Measurements from ENCODE around the gene TMPRSS5. TPM values are rescaled to one million over a fixed set of nuclear protein-coding genes. Genes with fewer than 3 reads are reported as not detected.
A peak's percentile ranks its signal among the peaks of the same experiment; 100 is the strongest.
"Not testable (repeated sequence)": the region's sequence is repeated elsewhere in the genome, so short reads cannot be mapped to it uniquely, and the experiment has no call there.

TMPRSS5 gene
- total RNA-seq, 2 donors from 2014 or later, result 0.89 to 1.2 TPM

DNA sequence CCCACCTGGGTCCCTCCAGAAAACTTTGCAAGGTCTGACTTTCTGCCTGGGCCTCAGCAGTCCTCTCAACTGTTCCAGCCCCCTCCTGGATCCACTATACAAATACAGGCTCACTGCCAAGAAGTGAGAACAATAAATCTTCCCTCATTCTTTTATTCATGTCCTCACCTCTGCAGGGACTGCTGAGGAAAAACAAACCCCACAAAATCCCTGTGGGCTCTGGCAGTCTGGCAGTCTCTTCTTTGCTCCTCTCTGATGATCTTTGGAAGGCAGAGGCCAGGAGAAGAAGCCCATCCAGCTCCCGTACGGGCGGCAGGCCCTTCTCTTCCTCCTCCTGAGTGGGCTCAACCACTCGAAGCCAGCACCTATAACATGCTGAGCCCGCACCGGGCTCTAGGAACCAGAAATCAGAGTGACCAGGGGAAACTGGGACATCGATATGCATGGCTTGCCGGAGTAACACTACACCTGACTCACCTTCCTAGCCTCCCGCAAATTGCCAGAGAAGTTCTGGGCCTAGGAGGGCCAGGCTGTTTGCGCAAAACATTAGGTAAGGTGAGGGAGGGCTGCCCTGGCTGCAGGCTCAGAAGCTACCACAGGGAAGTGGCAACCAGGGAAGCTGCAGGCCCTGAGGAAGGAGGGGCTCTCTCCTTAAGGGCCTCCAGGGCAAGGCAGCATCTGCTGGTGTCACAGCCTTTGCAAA, 24.2 kb downstream of the TMPRSS5 start:
- H3K36me3 Mint-ChIP-seq, result no peaks in the 10 kb centered on the region
- DNase-seq (ENCODE audit: low spot score in 2 of 2), result no peak
- no peaks in the 10 kb centered on the region for H3K9me3 Mint-ChIP-seq
- no peak overlapping the region for H3K27ac Mint-ChIP-seq
- ATAC-seq, result no peak

DNA sequence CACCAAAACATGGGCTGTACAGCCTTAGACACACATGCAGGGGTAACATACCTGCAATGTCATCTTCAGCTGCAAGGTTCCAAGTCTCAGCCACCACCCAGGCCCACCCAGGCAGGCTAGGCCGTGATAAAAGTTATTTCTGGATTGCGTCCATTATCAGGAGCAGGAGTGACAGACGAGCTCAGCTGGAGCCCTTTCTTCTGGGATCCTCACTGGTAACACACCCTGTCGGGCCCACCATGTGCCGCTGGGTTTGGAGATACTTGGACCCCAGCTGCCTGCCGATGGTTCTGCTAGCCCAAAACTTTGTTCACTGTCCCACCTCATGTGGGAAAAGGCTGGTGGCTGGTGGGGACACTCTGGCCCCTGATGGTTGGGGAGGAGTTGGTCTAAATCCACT, 24.8 kb downstream of the TMPRSS5 start:
- no peaks in the 10 kb centered on the region for H3K36me3 Mint-ChIP-seq
- DNase-seq (ENCODE audit: low spot score in 2 of 2) (no peak), ATAC-seq (no peak)
- no peaks in the 10 kb centered on the region for H3K9me3 Mint-ChIP-seq
- no peak overlapping the region for H3K27ac Mint-ChIP-seq

DNA sequence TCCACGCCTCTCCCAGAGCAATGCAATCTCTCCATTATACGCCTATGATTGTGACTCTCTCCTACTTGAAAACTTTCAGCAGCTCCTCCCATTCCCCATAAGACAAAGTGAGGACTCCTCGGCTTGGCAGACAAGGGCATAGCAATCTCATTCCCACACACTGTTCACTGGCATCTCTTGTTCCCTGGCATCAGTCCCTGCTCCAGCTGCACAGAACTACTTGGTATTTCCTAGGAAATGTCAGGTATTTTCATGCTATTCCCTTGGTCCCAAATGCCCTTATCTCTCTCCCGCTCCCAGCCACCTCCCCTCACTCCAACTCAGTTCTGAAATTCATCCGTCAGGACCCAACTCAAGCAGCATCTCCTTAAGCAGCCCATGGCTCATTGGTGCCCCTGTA, 28.4 kb downstream of the TMPRSS5 start:
- no peaks in the 10 kb centered on the region for H3K9me3 Mint-ChIP-seq
- no peak overlapping the region for H3K27ac Mint-ChIP-seq
- no peaks in the 10 kb centered on the region for H3K36me3 Mint-ChIP-seq
- DNase-seq (ENCODE audit: low spot score in 2 of 2) (no peak), ATAC-seq (no peak)

DNA sequence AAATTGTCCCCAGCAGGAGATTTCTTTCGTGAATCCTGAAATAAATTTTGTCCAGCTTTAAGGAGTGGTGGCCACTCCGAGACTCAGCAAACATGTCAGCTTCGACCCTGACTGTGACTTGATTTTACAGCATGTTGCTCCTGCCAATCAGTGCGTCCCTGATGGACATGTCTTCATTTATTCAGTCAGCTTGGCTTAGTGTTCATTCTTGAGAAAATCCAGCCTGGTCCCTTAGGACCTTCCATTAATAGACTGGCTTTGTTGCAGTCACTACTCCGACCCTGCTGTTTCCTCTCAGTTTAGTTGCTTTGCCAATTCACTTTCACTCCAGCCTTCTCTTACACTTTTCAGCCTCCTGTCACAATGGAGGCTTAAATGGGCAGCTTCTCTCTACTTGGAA, 30.5 kb downstream of the TMPRSS5 start:
- Mint-ChIP-seq H3K36me3 (no peaks in the 10 kb centered on the region), H3K27ac (no peak overlapping the region), H3K9me3 (no peaks in the 10 kb centered on the region)
- DNase-seq (ENCODE audit: low spot score in 2 of 2) (no peak), ATAC-seq (no peak)

DNA sequence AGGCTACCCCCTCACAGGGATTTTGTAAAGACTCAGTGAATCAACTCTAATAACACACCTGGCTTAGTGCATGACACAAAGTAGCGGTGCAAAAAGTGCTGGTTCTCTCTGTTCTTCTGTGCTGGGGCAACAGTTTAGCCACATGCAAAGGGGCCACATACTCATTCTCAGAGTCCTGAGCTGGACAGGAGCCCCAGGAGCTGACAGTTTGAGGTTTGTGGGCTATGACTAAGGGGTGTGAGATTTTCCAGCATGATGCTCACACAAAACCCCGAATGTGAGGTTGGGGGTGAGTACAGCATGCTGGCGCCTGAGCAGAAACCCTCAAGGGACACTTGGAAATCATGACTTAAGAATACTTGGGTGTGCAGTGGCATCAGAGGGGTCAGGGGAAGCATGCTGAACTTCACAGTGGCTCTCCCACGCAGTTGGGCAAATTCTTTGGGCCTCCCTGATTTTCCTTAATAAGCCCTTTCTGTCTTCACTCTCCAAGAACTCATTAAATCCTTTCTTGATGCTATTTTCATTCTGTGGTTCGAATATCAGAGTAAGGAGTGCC, 31.0 kb downstream of the TMPRSS5 start:
- ATAC-seq (peak; percentile 93 to 94), DNase-seq (ENCODE audit: low spot score in 2 of 2) (peak; percentile 28 to 67)
- H3K27ac Mint-ChIP-seq, result no peak overlapping the region
- no peaks in the 10 kb centered on the region for H3K9me3 Mint-ChIP-seq
- H3K36me3 Mint-ChIP-seq, result no peaks in the 10 kb centered on the region

DNA sequence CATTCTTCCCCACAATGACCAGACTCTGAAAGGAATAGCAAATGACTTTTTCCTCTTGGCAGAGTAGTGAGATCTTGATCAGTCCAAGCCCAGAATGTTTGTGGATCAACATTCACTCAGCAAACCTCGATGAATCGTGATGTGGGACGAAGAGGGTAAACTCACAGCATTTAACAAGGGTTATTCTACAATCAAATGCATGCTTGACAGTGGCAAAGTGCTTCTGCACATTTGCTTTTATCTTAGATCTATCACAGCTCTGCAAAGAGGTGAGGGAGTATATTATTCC, 31.8 kb downstream of the TMPRSS5 start:
- ATAC-seq, result no peak
- H3K36me3 Mint-ChIP-seq, result no peaks in the 10 kb centered on the region
- no peak for DNase-seq (ENCODE audit: low spot score in 2 of 2)
- H3K27ac Mint-ChIP-seq, result no peak overlapping the region
- no peaks in the 10 kb centered on the region for H3K9me3 Mint-ChIP-seq

DNA sequence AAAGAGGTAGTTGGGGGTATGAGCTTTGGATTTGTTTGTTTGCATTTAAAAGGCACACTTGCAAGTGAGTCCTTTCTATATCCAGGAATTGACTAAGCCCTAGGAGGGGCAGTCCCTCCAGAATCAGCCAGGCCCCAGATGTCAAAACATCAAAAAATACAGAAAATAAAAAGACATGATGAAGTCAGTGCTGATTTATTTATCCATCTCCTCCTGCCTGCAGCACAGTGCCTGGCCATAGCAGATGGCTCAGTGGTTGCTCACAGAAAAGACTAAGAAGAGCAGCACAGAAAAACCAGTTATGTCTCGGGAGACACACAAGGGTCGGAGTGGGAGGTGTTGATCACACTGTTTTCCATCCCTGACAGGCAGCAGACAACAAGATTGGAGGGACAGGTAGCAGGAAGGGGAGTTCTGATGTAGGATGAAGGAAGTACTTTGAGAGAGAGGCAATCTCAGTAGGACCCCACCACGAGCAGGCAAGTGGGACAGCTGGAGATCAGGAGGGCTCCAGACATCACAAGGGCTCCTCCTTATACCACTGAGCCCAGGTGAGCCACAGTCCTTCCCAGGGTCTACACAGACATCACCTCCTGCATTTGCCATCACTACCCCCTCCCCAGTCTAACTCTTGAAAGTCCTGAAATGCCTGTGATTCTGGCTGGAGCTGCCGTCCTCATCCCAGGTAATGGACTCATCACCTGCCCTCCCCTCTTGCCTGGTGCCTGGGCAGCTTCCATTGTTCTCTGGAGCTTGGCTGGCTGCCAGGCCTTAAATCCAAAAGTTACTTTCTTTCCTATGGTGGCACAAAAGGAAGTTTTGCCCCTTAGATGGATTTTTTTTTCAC, 32.3 kb downstream of the TMPRSS5 start:
- no peaks in the 10 kb centered on the region for H3K36me3 Mint-ChIP-seq
- DNase-seq (ENCODE audit: low spot score in 2 of 2) (no peak), ATAC-seq (peak in 1 of 2 donors; percentile 46)
- H3K27ac Mint-ChIP-seq, result no peak overlapping the region
- H3K9me3 Mint-ChIP-seq, result no peaks in the 10 kb centered on the region

DNA sequence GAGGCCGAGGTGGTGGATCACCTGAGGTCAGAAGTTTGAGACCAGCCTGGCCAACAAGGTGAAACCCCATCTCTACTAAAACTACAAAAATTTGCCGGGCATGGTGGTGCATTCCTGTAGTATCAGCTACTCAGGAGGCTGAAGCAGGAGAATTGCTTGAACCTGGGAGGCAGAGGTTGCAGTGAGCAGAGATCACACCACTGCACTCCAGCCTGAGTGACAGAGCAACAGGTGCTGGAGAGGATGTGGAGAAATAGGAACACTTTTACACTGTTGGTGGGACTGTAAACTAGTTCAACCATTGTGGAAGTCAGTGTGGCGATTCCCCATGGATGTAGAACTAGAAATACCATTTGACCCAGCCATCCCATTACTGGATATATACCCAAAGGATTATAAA, 34.2 kb downstream of the TMPRSS5 start:
- H3K36me3 Mint-ChIP-seq; H3K27ac Mint-ChIP-seq; DNase-seq (ENCODE audit: low spot score in 2 of 2); ATAC-seq; H3K9me3 Mint-ChIP-seq: not testable (repeated sequence)

DNA sequence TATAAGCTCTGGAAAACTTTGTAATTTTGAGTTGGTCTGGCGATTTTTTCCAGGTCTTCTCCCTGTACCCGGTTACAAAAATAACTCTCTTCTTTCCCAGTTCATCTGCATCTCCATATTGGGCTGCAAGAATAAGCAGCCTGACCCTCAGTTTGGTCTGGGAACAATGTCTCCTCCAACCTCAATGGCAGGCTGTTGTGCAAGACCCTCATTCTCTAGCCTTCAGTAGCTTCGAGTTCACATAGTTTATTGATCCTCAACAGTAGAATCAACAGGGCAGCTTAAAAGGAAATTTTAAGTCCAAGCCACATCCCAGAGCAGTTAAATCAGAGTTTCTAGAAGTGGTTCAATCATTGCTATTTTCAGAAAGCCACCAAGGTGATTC, 35.3 kb downstream of the TMPRSS5 start:
- Mint-ChIP-seq H3K27ac (no peak overlapping the region), H3K9me3 (peaks cover 7 to 15% of the 10 kb centered on the region in 2 donors), H3K36me3 (peaks cover 5 to 9% of the 10 kb centered on the region in 2 donors)
- ATAC-seq (no peak), DNase-seq (ENCODE audit: low spot score in 2 of 2) (no peak)

DNA sequence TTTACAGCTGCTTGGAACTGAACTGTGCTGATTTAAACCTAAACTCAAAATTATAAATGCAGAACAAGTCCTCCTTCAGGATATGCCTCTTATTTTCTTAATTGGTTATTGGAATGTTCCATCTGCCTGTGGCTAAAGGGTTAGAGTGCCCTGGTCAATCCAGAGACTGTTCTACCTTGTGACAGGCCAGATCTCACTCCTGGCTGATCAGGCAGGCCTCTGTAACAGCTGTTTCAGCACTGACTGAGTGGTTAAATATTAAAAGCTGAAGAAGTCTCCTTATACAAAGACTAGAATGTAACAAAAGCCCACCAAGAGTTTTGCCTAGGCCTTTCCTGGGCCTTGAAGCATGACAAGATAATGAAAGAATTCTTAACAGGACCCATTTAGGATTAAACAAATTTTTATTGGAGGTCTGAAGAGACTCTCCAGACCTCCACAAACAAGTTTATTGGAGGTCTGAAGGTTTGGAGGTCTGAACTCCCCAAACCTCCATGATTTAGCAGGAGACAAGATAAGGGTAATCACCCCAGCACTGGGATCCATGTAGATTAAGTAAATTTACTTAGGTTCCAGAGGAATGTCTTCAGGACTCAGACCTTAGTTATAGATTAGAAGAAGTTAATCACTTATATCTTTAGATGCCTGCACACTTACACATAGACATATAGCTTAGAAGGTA, 35.8 kb downstream of the TMPRSS5 start:
- DNase-seq (ENCODE audit: low spot score in 2 of 2) (no peak), ATAC-seq (no peak)
- peaks cover 7 to 15% of the 10 kb centered on the region in 2 donors for H3K9me3 Mint-ChIP-seq
- H3K27ac Mint-ChIP-seq, result no peak overlapping the region
- H3K36me3 Mint-ChIP-seq, result peaks cover 5 to 9% of the 10 kb centered on the region in 2 donors

DNA sequence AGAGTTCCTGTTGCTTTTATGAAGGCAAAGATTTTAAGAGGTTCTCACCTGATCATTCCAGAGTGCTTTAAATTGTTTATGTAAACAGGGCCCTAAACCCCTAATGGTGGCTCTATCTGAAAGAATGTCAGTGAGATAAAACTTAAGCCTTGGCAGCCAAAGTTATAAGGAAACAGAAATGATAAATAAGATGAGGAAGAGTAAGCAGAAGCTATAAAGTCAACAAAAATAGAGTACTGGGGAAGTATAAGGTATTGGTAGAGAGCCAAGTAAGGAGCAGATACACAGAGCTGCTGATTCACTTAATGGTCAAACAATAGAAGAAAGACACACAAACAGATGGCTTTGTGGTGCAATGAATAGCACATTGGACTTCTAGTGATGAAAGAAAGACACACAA, 37.9 kb downstream of the TMPRSS5 start:
- Mint-ChIP-seq H3K9me3 (peaks cover 7 to 21% of the 10 kb centered on the region in 2 donors), H3K36me3 (peaks cover 5 to 9% of the 10 kb centered on the region in 2 donors), H3K27ac (no peak overlapping the region)
- ATAC-seq (no peak), DNase-seq (ENCODE audit: low spot score in 2 of 2) (no peak)

DNA sequence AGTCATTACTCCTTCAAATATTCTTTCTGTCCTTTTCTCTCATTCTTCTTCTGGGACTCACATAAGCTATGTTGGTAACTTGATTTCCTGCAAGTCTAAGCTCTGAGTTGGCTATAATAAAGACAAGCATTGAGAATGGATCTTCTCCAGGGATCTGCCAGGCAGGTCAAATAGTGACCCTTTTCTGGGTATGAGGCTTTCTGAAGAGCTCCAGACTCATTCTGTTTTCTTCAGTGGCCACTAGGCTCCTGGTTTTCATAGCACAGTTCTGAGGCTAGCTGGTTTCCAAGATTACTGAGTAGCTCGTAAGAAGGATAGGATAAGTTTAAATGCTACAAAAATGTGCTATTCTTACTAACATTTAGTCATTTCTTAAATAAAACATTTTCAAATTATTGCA, 38.3 kb downstream of the TMPRSS5 start:
- H3K9me3 Mint-ChIP-seq, result peaks cover 7 to 21% of the 10 kb centered on the region in 2 donors
- no peak overlapping the region for H3K27ac Mint-ChIP-seq
- DNase-seq (ENCODE audit: low spot score in 2 of 2) (no peak), ATAC-seq (no peak)
- peaks cover 5 to 9% of the 10 kb centered on the region in 2 donors for H3K36me3 Mint-ChIP-seq

DNA sequence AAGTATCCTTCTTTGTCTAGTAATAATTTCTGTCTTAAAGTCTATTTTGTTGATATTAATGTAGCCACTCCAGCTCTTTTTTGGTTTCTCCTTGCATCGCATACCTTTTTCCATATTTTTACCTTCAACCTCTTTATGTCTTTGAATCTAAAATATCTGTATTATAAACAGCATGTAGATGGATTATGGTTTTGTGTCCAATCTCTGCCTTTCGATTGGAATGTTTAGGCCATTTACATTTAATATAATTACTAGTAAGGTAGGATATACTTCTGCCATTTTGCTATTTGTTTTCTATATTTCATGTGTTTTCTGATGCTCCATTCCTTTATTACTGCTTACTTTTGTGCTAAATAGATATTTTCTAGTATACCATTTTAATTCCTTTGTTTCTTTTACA, 39.5 kb downstream of the TMPRSS5 start:
- Mint-ChIP-seq H3K27ac (no peak overlapping the region), H3K36me3 (peaks cover 5 to 9% of the 10 kb centered on the region in 2 donors), H3K9me3 (peaks cover 7 to 21% of the 10 kb centered on the region in 2 donors)
- no peak for DNase-seq (ENCODE audit: low spot score in 2 of 2)
- no peak for ATAC-seq

DNA sequence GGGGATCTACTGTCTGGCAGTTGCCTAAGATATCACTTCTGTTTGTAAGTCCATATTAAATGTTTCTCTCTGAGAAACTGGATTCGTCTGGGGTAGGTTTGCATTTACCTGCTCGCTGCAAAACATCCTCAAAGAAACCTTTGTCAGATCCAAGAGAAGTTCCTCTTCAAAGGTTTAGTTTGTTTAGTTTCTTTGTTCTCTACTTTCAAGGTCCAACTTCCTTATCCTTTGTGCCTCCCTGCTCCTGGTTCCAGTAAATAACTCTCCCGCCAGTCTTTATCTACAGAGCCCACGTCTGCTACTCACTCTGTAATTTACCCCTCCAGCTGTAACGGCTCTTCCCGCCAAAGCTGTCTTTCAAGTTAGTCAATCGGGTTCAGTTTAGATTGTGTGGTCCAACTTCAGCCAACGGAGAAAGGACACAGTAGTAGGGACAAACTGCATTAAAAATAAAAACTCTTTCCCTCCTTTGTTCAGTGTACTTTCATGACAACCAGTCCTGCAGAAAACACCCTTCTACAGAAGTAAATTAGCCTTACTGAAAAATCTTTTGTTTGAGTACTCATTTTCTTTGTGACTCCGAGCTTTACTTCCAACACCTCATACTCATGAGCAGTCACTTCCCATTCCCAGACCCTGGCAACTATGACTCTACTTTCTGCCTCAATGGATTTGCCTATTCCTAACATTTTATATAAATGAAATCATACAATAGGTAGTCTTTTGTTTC, 41.0 kb downstream of the TMPRSS5 start:
- H3K9me3 Mint-ChIP-seq, result peaks cover 7 to 21% of the 10 kb centered on the region in 2 donors
- no peak overlapping the region for H3K27ac Mint-ChIP-seq
- DNase-seq (ENCODE audit: low spot score in 2 of 2), result no peak
- ATAC-seq, result no peak
- H3K36me3 Mint-ChIP-seq, result peaks cover 5 to 9% of the 10 kb centered on the region in 2 donors

DNA sequence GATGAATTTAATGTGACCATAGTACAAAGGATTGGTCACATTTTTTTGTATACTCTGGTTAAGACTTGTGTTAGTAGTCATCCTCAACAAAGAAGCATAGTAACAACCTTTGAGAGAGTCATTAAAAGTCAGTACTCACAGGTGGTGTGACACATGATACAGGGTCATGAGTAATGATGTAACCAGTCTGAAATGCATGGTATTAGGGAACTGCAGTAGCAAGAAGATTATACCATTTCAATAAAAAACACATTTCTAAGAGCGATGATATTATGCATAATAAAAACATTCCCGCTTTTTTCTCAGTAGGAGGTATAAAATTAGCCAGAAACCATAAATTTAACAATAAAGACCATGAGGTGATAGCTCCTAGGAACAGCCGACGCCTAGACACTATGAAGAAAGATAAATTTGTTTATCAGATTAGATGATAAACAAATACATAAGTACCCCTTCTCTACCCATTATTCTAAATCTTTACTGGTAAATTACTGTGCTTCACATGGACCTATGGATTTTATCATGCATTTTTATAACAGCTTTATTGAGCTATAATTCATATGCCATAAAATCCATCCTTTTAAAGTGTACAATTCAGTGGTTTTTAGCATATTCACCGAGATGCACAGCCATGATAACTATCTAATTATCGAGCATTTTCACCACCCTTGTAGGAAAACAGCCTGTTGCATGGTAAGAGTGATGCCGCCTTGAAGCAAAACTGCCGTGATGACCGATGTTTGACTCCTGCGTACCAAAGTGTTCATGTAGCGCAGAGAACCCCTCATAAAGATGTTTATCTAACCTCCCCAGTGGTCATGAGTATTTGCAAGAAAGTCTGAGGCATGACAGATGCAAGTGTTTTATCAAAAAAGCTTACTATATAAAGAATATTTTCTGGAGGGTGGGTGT, 41.8 kb downstream of the TMPRSS5 start:
- H3K9me3 Mint-ChIP-seq, result peaks cover 7 to 21% of the 10 kb centered on the region in 2 donors

DNA sequence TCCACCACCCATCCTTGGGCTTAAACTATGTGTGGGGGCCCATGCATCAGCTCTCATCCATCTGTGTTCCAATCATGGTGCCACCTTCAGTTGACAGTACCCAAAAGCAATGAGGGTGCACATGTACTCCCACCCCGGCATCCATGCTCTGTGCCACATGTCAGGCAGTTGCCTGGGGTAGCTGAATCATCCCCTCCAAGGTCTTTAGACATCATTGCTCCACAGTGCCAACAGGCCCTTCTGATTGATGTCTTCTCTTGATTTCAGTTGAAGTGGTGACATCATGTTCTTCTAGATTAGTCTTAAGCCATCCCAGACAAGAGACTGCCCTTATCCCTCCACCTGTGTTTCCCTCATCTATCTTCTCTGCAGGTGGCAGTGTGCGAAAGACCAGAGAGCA, 42.5 kb downstream of the TMPRSS5 start:
- ATAC-seq (no peak), DNase-seq (ENCODE audit: low spot score in 2 of 2) (no peak)
- H3K27ac Mint-ChIP-seq, result no peak overlapping the region
- peaks cover 5 to 9% of the 10 kb centered on the region in 2 donors for H3K36me3 Mint-ChIP-seq
- peaks cover 7 to 21% of the 10 kb centered on the region in 2 donors for H3K9me3 Mint-ChIP-seq

More for the DNA sequence above, 41.8 kb downstream of the TMPRSS5 start:
- no peak overlapping the region for H3K27ac Mint-ChIP-seq
- peaks cover 5 to 9% of the 10 kb centered on the region in 2 donors for H3K36me3 Mint-ChIP-seq
- no peak for DNase-seq (ENCODE audit: low spot score in 2 of 2)
- ATAC-seq, result no peak

Data from activated naive CD4-positive, alpha-beta T cell treated with anti-CD3 and anti-CD28 coated beads, Interleukin-2, amount 50 U/mL, for 72 hours (primary cell).